Left kidney (tissue), 2 donors: ENCODE data around the gene PRKCA. TPM values are rescaled to one million over a fixed set of nuclear protein-coding genes. Genes with fewer than 3 reads are reported as not detected.
"Not testable (repeated sequence)": the region's sequence is repeated elsewhere in the genome, so short reads cannot be mapped to it uniquely, and the experiment has no call there.

Source experiments
- DNase-seq: peaks from one replicate; pipeline ENCODE4 v3.0.0-alpha.2; 2013
- polyA plus RNA-seq: library from polyadenylated mRNA; unstranded; fragments of 120-200 nt; gene quantifications from one replicate; pipeline ENCODE4 v1.2.1, GENCODE V29; 2013; ENCODE audit not compliant: insufficient read length

PRKCA gene
- polyA plus RNA-seq, 1 donor, result 26.9 TPM

GRCh38 chr17:66715076-66715675, 412.8 kb downstream of the PRKCA start:
- no peak for DNase-seq

- peak; percentile 63 for DNase-seq
Observed at GRCh38 chr17:66715745-66716156, 413.3 kb downstream of the PRKCA start.

GRCh38 chr17:66716236-66717026, 414.0 kb downstream of the PRKCA start:
- no peak for DNase-seq

- no peak for DNase-seq
Observed at GRCh38 chr17:66717641-66718058, 415.2 kb downstream of the PRKCA start.

GRCh38 chr17:66720027-66720426, 417.6 kb downstream of the PRKCA start:
- no peak for DNase-seq

- DNase-seq, result no peak
Observed at GRCh38 chr17:66720567-66720966, 418.2 kb downstream of the PRKCA start.

GRCh38 chr17:66722341-66722740, 419.9 kb downstream of the PRKCA start:
- DNase-seq, result no peak

- no peak for DNase-seq
Observed at GRCh38 chr17:66724581-66725341, 422.3 kb downstream of the PRKCA start.

- DNase-seq, result not testable (repeated sequence)
Observed at GRCh38 chr17:66725438-66725837, 423.0 kb downstream of the PRKCA start.

GRCh38 chr17:66725956-66726355, 423.5 kb downstream of the PRKCA start:
- no peak for DNase-seq

- no peak for DNase-seq
Observed at GRCh38 chr17:66726371-66726770, 424.0 kb downstream of the PRKCA start.

- no peak for DNase-seq
Observed at GRCh38 chr17:66726846-66727245, 424.4 kb downstream of the PRKCA start.

- DNase-seq, result peak; percentile 64
Observed at GRCh38 chr17:66727634-66728570, 425.5 kb downstream of the PRKCA start.

- no peak for DNase-seq
Observed at GRCh38 chr17:66730461-66730923, 428.1 kb downstream of the PRKCA start.

- no peak for DNase-seq
Observed at GRCh38 chr17:66733759-66734158, 431.3 kb downstream of the PRKCA start.

GRCh38 chr17:66734186-66734943, 432.0 kb downstream of the PRKCA start:
- DNase-seq, result no peak

GRCh38 chr17:66737524-66737923, 435.1 kb downstream of the PRKCA start:
- DNase-seq, result no peak

- no peak for DNase-seq
Observed at GRCh38 chr17:66738301-66738700, 435.9 kb downstream of the PRKCA start.

GRCh38 chr17:66739553-66739952, 437.1 kb downstream of the PRKCA start:
- DNase-seq, result no peak

- DNase-seq, result no peak
Observed at GRCh38 chr17:66740226-66740625, 437.8 kb downstream of the PRKCA start.

GRCh38 chr17:66743511-66743910, 441.1 kb downstream of the PRKCA start:
- DNase-seq, result no peak
